Glutamatergic neuron (in vitro differentiated cells): ENCODE measurements around the gene GABRR2. TPM values are rescaled to one million over a fixed set of nuclear protein-coding genes. Genes with fewer than 3 reads are reported as not detected.
A peak's percentile ranks its signal among the peaks of the same experiment; 100 is the strongest.

ENCODE experiments used
- DNase-seq: peaks from one replicate; pipeline ENCODE4 v3.0.0; 2022
- H3K27ac Mint-ChIP-seq: one replicate; pipeline ENCODE4 v1.8.0; 2020; ENCODE audit warnings: mild to moderate bottlenecking, mixed read lengths, inconsistent platforms; ENCODE audit not compliant: unreplicated experiment
- H3K27me3 Mint-ChIP-seq: one replicate; pipeline ENCODE4 v1.8.0; 2020; ENCODE audit warnings: mild to moderate bottlenecking, moderate library complexity, mixed read lengths, inconsistent platforms; ENCODE audit not compliant: unreplicated experiment
- H3K36me3 Mint-ChIP-seq: one replicate; pipeline ENCODE4 v1.8.0; 2020; ENCODE audit warnings: mild to moderate bottlenecking, mixed read lengths, inconsistent platforms; ENCODE audit not compliant: unreplicated experiment
- H3K4me1 Mint-ChIP-seq: one replicate; pipeline ENCODE4 v1.8.0; 2020; ENCODE audit warnings: mild to moderate bottlenecking, low read depth, mixed read lengths, inconsistent platforms; ENCODE audit not compliant: unreplicated experiment
- H3K4me3 Mint-ChIP-seq: one replicate; pipeline ENCODE4 v1.8.0; 2020; ENCODE audit warnings: mild to moderate bottlenecking, mixed read lengths, inconsistent platforms; ENCODE audit not compliant: unreplicated experiment
- H3K9me3 Mint-ChIP-seq: one replicate; pipeline ENCODE4 v1.8.0; 2020; ENCODE audit warnings: mild to moderate bottlenecking, moderate library complexity, mixed read lengths, inconsistent platforms; ENCODE audit not compliant: unreplicated experiment
- CTCF ChIP-seq: fragments of 200-600 bp; sonication (generic); IDR thresholded peaks from one replicate; pipeline ENCODE4 v1.5.0; 2021; ENCODE audit not compliant: partially characterized antibody, unreplicated experiment
- total RNA-seq: library from RNA; stranded (reverse); fragmentation: NEBNext Ultra II Directional; extraction: Animal tissue kit (Norgen Biotek cat#: 25700); gene quantifications from one replicate; pipeline ENCODE4 v1.2.1, GENCODE V29; 2021; ENCODE audit not compliant: unreplicated experiment

The GABRR2 gene
- total RNA-seq, 1 donor from 2014 or later: 0.49 TPM

GRCh38 chr6:89320012-89320559, 5.0 kb upstream of the GABRR2 start:
- Mint-ChIP-seq H3K27ac (no peak overlapping the region), H3K36me3 (peaks cover 8% of the 10 kb centered on the region), H3K4me3 (no peak overlapping the region), H3K27me3 (peaks cover 5% of the 10 kb centered on the region), H3K9me3 (peaks cover 1% of the 10 kb centered on the region), H3K4me1 (peaks cover 8% of the 10 kb centered on the region)
- TF ChIP-seq CTCF: no peak
- DNase-seq: no peak

GRCh38 chr6:89317067-89317466, 2.0 kb upstream of the GABRR2 start:
- H3K9me3 Mint-ChIP-seq: peaks cover 4% of the 10 kb centered on the region

GRCh38 chr6:89314692-89315091, 407 bp downstream of the GABRR2 start:
- peaks cover 29% of the 10 kb centered on the region for H3K4me1 Mint-ChIP-seq
- no peak overlapping the region for H3K4me3 Mint-ChIP-seq
- peak; percentile 31 for DNase-seq
- H3K36me3 Mint-ChIP-seq: peaks cover under 1% of the 10 kb centered on the region
- H3K27me3 Mint-ChIP-seq: peaks cover 3% of the 10 kb centered on the region
- TF ChIP-seq CTCF: no peak
- peak overlapping the region; percentile 85 for H3K27ac Mint-ChIP-seq
- H3K9me3 Mint-ChIP-seq: peaks cover 4% of the 10 kb centered on the region

More at GRCh38 chr6:89317067-89317466, 2.0 kb upstream of the GABRR2 start:
- Mint-ChIP-seq H3K36me3 (peaks cover 8% of the 10 kb centered on the region), H3K4me1 (peaks cover 19% of the 10 kb centered on the region), H3K27ac (no peak overlapping the region), H3K4me3 (no peak overlapping the region), H3K27me3 (peaks cover 7% of the 10 kb centered on the region)
- no peak for DNase-seq
- no peak for TF ChIP-seq CTCF

- Mint-ChIP-seq H3K27me3 (peaks cover 3% of the 10 kb centered on the region), H3K9me3 (peaks cover 4% of the 10 kb centered on the region), H3K27ac (no peak overlapping the region), H3K36me3 (no peaks in the 10 kb centered on the region), H3K4me1 (peaks cover 31% of the 10 kb centered on the region), H3K4me3 (no peak overlapping the region)
- no peak for DNase-seq
- no peak for TF ChIP-seq CTCF
Observed at GRCh38 chr6:89313006-89313405, 2.1 kb downstream of the GABRR2 start.

GRCh38 chr6:89311853-89312531, 3.1 kb downstream of the GABRR2 start:
- H3K4me3 Mint-ChIP-seq: peak overlapping the region; percentile 11
- H3K9me3 Mint-ChIP-seq: peaks cover 2% of the 10 kb centered on the region
- peak; percentile 25 for TF ChIP-seq CTCF
- peaks cover 31% of the 10 kb centered on the region for H3K4me1 Mint-ChIP-seq
- DNase-seq: peak; percentile 55
- peak overlapping the region; percentile 60 for H3K27ac Mint-ChIP-seq
- H3K36me3 Mint-ChIP-seq: no peaks in the 10 kb centered on the region
- H3K27me3 Mint-ChIP-seq: peaks cover 3% of the 10 kb centered on the region
